AG04449 (cell line): Measurements from ENCODE around the gene EMX1.

Source experiments
- CTCF ChIA-PET: fragments of 350-600 bp; formaldehyde crosslinking; extraction: SDS; loops from one replicate; lab custom pipeline; 2021; ENCODE audit warnings: antibody characterized with exemption; lab: Yijun Ruan, JAX
- POLR2A ChIA-PET: fragments of 400-600, 350-600 bp; formaldehyde crosslinking; extraction: SDS; loops from one replicate; lab custom pipeline; 2020; ENCODE audit warnings: antibody characterized with exemption, inconsistent platforms; lab: Yijun Ruan, JAX
- DNase-seq: peaks from one replicate; pipeline ENCODE4 v3.0.0-alpha.2; 2010; ENCODE audit warnings: low read depth, low spot score
- H3K4me3 ChIP-seq: 2 replicates; pipeline ENCODE4 v1.5.1; 2011; ENCODE audit warnings: low read depth, mild to moderate bottlenecking, control low read depth, low read length
- TF ChIP-seq, protein P1 (sequence below): IDR thresholded peaks from one replicate; pipeline ENCODE4 v1.5.1; 2011; ENCODE audit warnings: mild to moderate bottlenecking, moderate library complexity, low read length, control low read depth, inconsistent platforms; ENCODE audit not compliant: insufficient read depth; ENCODE audit errors: missing control alignments

Gene EMX1

DNA sequence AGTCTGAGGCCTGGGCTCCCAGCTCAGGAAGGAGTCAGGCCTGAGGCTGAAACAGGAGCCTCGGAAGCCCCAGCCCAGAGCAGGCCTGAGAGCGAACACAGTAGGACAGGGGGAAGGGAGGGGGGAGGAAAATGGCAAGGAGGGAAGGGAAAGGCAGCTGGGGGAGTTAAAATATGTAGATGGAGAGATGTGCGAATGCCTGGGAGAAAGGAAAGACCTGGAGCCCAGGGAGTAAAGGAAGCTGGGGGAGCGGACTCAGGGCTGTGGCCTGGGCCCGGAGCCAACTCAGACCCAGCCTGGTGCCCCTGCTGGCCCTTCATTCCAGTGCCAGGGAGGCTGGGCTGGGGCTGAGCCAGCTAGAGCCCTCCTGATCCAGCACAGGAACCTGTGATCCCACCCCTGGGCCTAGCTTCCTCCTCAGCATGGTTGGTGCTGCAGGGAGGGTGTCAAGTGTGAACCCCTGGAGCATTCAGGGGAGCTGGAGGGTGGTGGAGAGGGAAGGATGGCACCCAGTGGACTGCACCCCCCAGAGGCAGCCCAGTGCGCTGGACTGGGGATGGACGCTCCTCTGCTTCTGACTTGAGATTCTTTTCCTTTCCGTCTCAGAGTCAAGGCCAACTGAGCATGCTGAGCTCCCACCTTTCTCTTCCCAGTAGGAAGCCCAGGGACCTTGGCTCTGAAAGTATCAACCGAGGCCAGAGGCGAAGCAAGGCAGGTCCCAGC, 46.3 kb downstream of the EMX1 start:
- no peak for DNase-seq
- ChIA-PET CTCF (interaction anchor here (1.6 to 27.0 kb wide), 3 partner anchors 9 to 69 kb away, joined by 4 to 502 read pairs (median 40); no protein-coding TSS in a partner anchor), POLR2A (interaction anchor here (1.0 kb wide), 1 partner anchor 17 kb away, joined by 4 read pairs; no protein-coding TSS in a partner anchor)
- TF ChIP-seq, protein P1, sequence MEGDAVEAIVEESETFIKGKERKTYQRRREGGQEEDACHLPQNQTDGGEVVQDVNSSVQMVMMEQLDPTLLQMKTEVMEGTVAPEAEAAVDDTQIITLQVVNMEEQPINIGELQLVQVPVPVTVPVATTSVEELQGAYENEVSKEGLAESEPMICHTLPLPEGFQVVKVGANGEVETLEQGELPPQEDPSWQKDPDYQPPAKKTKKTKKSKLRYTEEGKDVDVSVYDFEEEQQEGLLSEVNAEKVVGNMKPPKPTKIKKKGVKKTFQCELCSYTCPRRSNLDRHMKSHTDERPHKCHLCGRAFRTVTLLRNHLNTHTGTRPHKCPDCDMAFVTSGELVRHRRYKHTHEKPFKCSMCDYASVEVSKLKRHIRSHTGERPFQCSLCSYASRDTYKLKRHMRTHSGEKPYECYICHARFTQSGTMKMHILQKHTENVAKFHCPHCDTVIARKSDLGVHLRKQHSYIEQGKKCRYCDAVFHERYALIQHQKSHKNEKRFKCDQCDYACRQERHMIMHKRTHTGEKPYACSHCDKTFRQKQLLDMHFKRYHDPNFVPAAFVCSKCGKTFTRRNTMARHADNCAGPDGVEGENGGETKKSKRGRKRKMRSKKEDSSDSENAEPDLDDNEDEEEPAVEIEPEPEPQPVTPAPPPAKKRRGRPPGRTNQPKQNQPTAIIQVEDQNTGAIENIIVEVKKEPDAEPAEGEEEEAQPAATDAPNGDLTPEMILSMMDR: no peak
- no peak overlapping the region for H3K4me3 ChIP-seq

GRCh38 chr2:72964146-72964525, 46.8 kb downstream of the EMX1 start:
- ChIA-PET CTCF (interaction anchor here (6.8 to 27.0 kb wide), 2 partner anchors 11 to 70 kb away, joined by 40 to 502 read pairs; no protein-coding TSS in a partner anchor), POLR2A (interaction anchor here (1.0 kb wide), 1 partner anchor 16 kb away, joined by 4 read pairs; no protein-coding TSS in a partner anchor)
- H3K4me3 ChIP-seq: no peak overlapping the region
- TF ChIP-seq, protein P1: no peak
- no peak for DNase-seq

- no peak for DNase-seq
- TF ChIP-seq, protein P1: no peak
- CTCF ChIA-PET: interaction anchor here (0.8 to 27.0 kb wide), 4 partner anchors 10 to 213 kb away, joined by 4 to 502 read pairs (median 24); partner anchors contain the start of gene SPR
- no peak overlapping the region for H3K4me3 ChIP-seq
- POLR2A ChIA-PET: no interaction called here
Measured at GRCh38 chr2:72965016-72965415, 47.7 kb downstream of the EMX1 start.

GRCh38 chr2:72965770-72966450, 48.6 kb downstream of the EMX1 start:
- ChIA-PET CTCF (interaction anchor here (0.8 to 27.0 kb wide), 5 partner anchors 9 to 212 kb away, joined by 3 to 502 read pairs (median 9); partner anchors contain the start of gene SPR), POLR2A (no interaction called here)
- TF ChIP-seq, protein P1: no peak
- DNase-seq: no peak
- no peak overlapping the region for H3K4me3 ChIP-seq

DNA sequence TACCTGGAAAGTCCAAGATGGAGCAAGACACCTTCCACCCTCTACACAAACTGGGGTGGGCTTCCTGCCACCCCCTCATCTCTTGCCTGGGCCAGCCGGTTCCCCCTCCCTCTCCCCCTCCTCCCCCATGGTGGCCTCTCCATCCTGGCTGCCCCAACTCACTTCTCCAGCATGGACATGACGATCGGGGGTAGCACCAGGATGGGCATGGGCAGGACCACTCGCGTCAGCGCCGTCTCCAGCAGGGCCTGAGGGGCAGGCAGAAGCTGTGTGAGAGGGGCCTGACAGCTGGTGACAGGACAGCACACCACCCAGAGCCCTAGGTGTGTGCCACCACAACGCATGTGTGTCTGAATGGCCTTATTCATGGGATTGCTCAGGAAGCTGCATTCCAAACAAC, 51.0 kb downstream of the EMX1 start:
- TF ChIP-seq, protein P1: no peak
- CTCF ChIA-PET: interaction anchor here (0.7 to 27.0 kb wide), 3 partner anchors 14 to 188 kb away, joined by 3 to 502 read pairs (median 3); no protein-coding TSS in a partner anchor
- no peak overlapping the region for H3K4me3 ChIP-seq
- no peak for DNase-seq
- POLR2A ChIA-PET: no interaction called here

DNA sequence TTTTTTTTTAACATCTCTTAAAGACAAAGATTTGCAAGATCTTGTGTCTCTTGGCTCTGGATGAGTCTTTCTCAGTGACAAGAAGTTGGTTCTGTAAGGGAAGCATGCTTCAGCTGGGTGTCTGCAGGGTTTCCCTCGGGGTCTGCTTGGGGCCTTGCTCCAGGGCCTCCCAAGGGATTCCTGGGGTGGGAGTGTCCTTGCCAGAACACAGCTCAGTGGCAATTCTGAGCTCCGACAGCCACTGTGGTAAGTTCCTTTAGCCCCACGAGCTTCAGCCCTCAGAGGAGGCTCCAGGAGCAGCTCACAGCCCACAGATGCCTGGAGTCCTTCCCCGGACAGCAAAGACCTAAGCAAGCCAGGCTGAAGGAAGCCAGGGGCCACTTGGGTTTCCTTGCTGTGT, 52.4 kb downstream of the EMX1 start:
- no peak overlapping the region for H3K4me3 ChIP-seq
- no peak for DNase-seq
- CTCF ChIA-PET: interaction anchor here (27.0 kb wide), 1 partner anchor 75 kb away, joined by 502 read pairs; no protein-coding TSS in a partner anchor
- POLR2A ChIA-PET: no interaction called here
- TF ChIP-seq, protein P1: no peak
